HG03045 (cell line): ENCODE data around the gene FAM171A2.
"Not testable (repeated sequence)": the region's sequence is repeated elsewhere in the genome, so short reads cannot be mapped to it uniquely, and the experiment has no call there.

ENCODE experiments used
- ATAC-seq: cut with Tn5 transposase; IDR thresholded peaks from one replicate; pipeline ENCODE4 v1.9.1; 2021; ENCODE audit warnings: mild to moderate bottlenecking, moderate library complexity; ENCODE audit not compliant: unreplicated experiment

FAM171A2 gene

DNA sequence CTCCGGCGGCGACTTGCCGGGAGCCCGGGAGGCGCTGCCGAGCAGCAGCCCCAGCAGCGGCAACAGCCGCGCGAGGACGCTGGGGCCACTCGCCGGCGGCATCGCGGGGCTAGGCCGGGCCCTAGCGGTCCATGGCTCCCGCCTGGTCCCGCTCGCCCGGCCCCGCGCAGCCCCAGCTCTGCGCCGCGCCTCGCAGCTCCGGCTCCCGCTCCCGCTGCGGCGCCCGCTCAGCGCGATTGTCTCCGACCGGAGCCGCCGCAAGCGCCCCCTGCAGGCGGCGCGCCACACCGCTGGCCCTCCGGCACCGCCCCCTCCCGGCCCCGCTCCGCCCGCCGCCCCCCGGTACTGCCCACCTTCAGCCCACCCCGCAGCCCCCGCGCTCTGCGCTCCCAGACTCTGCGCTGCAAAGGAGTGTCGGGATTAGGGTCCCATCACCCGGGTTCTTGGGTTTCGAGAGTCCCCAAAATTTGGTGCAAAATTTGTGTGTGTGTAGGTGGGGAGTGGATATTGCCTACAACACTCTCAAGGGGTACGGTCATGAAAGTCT is at the start of gene FAM171A2:
Gene FAM171A2, minus strand, starts transcription at position 241 of the 547 bp plus-strand sequence. Its CDS starts 139 bp downstream, at position 102.
- ATAC-seq = no peak

DNA sequence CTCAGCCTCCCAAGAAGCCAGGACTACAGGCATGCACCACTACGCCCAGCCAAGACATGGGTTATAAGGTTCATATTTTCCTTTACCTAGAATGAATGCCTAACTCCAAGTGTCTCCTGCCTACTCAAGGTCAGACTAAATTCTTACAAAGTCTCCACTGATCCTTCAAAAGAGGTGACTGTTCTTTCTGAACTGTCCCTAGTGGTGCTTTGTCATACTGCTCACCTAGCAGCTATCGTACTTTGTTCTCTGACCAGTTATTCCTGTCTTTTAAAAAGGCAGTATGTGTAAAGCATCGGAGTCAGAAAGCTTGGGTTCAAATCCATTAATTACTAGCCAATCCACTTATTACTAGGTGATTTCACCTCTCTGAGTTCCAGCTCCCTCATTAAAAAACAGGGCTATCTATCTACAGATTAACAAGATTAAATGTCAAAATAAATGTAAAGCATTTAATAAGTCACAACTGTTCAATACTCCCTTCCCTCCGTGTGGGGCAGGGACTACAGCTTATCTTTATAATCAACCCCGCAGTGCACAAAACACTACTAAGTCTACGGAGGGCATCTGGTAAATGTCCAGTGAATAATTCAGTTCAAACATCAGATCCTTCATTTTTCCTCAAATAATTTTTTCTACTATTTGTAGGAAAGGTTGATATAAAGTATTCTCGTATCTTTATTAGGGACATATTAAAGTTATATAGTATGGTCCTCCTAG is 45.8 kb upstream of the FAM171A2 start:
- ATAC-seq = no peak

DNA sequence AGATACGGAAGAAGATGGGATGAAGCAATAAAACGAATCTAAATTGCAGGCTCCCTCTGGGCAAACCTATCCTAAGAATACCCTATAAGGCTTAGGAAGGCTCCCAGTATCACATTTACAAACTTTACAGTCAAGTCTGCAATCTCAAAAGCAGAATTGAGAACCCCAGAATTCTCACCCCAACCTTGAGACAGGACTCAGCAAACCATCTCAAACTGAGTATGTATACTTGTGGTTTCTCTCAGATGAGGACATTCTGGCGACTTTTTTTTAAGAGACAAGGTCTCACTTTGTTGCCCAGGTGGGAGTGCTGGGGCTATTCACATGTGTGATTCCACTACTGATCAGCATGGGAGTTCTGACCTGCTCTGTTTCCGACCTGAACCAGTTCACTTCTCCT is 45.1 kb upstream of the FAM171A2 start:
- no peak for ATAC-seq

DNA sequence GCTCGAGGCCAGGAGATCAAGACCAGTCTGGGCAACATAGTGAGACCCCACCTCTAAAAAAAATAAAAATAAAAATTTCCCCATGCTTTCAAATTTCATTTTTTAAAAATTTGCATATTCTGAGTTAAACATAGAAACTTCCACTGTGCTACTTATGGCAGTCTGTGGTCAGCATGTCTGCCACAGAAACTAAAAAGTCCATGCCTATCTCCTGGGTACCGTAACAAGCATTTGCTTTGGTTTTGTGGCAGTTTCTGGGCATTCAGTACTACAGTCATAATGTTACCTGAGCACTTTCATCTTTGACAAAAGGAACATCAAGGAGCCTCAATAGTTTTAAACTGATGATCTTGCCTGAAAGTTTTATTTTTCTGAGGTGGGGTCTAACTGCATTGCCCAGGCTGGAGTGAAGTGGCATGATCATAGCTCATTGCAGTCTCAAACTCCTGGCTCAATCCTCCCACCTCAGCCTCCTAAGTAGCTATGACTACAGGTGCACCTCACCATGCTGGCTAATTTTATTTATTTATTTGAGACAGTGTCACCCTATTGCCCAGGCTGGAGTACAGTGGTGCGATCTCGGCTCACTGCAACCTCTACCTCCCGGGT is 39.0 kb upstream of the FAM171A2 start:
- no peak for ATAC-seq

DNA sequence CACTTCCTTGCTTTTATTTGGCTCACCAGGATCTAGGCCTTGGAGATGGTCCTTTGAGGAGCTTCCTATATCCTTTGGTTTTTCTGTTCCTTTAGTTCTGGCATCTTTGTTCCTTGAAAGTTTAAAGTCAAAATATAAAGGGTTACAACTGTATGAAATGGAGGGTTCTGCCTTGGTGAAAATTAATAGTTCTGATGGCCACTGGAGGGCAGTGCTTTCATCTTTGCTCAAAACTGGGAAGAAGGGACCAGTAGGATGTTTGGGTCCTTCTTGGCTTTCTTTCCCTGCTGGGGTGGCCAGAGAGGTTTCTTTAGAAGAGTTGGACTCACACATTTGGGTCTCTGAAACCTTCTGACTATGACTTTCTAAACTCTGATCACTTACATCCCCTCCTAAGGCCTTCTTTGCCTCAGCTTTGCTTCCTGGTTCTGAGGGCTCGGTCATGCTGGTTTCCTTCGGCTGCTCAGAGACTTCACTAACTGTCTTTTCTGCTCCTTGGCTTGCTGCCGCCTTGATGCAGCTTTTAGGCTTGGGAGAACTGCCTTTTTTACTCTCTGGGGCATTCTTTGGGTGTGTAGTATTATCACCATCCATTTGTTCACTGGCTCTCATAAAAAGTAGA is 36.7 kb upstream of the FAM171A2 start:
- ATAC-seq = no peak

DNA sequence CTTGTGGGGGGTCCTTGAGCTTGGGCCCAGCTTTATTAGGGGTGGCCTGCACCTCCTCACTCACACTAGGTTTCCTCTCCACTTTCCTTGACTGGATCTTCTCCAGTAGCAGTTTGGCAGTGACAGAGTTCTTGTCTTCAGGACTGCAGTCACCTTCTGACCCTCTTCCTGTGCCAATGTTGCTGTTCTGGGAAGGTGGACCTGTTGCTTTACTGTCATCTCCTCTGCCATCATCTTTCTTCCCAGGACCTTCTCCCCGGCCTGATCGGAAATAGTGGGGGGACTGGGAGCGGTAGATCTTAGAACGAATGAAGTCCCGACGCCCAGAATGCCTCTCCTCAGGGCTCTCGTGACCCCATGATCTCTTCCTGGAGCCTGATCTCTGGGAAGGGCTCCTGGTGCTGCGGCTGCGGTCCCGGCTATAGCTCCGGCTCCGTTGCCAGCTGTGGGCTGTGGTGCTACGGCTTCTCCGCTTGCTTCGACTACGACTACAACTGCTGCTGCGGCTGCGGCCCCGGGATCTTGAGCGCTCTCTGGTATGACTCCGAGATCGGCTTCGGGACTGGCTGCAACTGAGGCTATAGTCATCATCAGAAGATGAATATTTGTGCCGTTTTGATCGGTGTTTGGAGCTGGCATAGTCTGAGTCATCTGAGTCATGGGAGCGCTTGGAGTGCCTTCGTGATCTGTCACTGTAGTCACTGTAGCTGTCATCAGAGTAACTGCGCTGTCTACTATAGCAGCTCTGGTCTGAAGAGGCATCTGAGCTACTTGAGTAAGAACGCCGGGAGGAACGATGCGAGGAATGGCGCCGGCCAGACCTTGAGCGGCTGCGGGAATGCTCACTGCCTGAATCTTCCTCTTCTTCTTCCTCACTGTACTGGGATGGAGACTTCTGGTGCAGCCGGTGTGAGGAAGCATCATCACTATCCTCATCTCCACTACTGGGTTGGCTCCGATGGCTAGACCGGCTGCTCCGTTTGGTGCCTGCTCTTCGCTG is 35.3 kb upstream of the FAM171A2 start:
- ATAC-seq = no peak

DNA sequence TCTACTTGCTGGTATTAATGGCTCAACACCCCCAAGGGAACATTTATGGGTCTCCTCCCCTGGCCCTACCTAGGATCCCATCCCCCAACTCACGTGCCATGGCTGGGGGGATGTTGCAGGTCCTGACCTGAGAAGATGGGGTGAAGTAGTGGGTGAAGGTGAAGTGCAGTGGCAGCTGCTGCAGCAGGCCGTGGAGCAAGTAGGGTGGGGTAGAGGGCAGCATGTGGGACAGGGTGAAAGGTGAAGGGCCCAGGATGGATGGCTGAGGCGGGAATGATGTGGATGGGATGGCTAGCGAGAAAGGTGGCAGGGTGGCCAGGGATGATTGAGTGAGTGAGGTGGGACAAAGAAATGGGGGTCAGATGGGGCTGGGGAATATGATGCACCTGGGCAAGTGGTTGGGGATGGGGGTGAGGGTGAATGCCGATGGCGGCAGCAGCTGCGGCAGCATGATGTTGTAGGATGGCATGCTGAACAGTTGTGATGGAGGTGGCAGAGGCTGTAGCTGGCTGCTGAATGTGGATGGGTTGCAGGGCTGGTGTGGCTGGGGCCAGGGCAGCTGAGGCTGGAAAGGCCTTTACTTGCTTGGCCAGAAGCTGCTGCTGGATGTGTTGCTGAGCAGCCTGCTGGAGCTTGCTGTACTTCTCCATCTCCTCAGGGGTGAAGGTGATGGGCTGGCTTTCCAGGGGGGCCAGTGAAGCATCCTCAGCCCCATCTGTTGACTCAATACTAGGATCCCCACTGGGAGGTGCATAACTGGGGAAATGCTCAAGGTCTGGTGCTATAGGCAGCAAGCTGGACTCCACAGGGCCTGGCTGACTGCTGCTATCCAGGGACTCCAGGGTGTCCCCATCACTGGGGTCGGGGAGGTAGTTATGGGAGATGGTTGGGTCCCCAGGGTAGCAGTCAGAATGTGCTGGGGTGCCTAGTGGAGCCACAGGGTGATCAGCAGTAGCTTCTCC is 34.1 kb upstream of the FAM171A2 start:
- ATAC-seq = no peak

DNA sequence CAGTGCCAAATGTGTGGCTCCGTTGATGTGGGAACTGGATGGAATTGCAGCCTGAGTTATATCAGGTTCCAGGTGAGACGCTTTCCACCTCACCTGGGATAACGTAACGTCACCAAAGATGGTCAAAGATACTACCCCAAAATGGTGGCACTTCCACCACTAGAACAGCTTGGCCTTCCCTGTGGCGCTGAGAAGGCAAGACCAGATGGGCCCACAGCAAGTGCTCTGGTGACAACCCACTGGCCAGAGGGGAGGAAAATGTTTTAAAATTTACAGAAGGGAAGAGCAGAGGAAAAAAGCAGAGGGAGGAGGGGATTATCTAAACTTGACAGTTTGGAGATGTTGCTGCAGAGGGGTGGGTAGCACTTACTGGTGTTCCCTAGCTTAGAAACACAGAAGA is 33.3 kb upstream of the FAM171A2 start:
- no peak for ATAC-seq

DNA sequence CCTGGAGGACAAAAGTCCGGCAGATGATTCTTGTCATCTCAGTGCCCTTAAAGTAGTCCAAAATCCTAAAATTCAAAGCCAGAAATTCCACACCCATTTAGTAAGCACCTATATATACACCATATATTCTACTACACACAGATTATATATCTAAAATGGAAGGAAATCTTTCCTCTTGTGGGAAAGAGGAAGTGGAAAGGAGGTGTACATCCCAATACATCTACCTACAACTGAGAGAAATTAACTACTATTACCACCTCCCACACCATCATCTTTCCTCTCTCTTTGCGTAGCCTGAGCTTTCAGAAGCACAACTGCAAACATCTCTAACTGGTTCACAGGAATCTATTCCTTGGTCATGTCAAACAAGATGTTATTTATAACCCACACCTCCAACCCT is 31.2 kb upstream of the FAM171A2 start:
- ATAC-seq = no peak

DNA sequence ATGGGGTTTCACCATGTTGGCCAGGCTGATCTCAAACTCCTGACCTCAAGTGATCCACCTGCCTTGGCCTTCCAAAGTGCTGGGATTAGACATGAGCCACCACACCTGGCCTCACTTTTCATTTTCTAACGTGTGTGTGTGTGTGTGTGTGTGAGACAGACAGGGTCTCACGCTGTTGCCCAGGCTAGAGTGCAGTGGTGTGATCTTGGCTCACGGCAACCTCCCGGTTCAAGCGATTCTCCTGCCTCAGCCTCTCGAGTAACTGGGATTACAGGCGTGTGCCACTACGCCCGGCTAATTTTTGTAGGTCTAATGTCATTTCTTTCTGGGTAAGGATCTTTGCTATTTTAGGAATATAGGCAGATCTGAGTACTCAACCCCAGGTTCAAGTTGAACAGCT is 30.5 kb upstream of the FAM171A2 start:
- not testable (repeated sequence) for ATAC-seq

DNA sequence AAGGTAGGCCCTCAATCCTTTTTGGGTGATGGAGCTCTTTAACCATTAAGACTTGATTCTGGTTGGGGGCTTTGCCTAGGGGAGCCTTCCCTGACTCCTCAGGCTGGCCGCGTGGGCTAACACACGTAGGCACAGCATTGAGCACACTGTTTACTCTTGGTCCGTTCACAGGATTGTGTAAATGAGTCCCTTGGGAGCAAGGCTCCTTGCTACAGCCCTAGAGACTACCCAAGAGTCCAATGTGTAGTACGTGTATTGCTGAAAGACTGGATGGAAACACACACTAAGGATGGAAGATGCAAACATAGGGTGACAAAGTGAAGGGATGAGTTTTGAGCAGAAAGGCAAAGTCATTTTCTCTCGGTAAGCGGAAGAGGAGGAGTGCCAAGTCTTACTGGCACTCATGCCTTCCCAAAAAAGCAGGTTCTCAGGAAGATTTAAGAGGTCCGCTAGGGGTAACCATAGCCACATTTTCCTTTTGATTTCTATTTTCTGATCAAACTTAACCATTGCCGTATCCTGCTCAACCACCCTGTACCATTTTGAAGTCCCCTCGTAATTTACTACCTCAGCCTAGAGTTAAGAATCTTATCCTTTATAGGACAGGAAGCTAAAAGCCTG is 26.7 kb upstream of the FAM171A2 start:
- ATAC-seq = no peak

DNA sequence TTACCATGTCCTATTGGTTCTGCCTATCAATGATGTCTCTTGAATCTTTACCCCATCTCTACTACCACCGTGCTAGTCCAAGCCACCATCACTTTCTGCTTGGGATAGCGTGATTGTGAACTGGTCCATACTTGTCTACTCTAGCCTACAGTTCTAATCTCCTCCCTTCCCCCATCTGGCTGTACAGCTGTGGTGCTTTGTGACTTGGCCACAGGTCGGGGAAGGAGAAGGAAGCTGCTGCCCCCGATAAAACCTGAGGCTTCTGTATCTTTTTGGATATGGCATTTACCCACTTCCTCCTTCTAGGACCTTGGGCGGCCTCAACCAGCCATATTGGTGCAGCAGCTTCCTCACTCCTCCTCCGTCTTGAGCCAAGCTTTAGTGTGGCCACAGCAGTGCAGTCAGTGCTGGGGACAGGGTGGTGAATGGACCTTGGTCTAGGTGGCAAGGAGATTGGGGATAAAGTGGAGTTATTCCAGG is 26.1 kb upstream of the FAM171A2 start:
- no peak for ATAC-seq

DNA sequence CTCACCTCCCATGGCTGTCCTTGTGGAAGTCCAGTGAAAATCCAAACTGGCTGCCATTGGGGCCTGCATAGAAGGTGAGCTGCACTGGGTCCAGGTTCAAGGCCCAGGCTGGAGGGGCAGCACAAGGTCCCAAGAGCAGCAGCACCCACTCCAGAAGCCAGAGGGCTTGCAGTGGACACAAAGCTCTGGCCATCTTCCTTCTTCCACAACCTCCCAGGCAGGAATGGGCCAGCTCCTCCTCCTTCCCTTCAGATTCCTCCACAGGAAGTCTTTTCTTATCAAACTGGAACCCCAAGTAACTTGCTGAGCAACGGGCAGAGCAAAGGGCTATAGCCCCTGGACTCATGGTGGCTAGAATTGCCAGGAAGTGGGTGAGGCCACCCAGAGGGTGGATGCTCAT is 25.6 kb upstream of the FAM171A2 start, which contains the start of gene ITGA2B:
Gene ITGA2B, minus strand, starts transcription at position 369 of the 400 bp plus-strand sequence. Its CDS starts 176 bp downstream, at position 193.
- ATAC-seq = no peak

DNA sequence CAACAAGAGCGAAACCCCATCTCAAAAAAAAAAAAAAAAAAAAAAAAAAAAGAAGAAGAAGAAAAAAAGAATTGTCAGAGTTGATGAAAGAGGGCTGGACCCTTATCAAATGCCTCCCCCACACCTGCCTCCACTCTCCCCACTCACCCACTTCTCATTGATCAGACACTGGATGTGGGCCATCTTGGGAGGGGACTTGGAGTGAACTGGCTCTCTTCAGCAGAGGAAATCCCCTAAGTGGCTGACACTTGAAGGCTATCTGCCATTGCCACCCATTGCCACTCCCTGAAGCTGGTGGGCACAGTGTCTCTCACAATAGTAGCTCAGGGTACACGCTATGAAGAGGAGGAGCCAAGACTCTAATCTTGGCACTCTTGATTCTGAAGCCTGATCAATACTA is 24.2 kb upstream of the FAM171A2 start:
- no peak for ATAC-seq

DNA sequence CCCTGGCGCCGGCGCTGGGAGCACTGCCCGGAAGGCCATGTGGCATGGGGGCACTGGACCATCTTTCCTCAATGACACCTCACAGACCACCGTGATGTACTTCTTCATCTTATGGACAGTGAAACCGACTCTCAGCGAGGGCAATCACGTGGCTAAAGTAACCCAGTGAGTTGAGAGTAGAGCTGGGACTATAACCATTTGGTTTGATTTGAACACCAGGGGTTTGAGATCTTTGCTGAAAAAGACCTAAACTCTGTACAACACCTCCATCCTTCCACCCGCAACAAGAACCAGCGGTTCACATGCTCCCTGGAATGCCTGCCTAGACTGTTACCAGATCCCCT is 22.5 kb upstream of the FAM171A2 start:
- ATAC-seq = no peak

DNA sequence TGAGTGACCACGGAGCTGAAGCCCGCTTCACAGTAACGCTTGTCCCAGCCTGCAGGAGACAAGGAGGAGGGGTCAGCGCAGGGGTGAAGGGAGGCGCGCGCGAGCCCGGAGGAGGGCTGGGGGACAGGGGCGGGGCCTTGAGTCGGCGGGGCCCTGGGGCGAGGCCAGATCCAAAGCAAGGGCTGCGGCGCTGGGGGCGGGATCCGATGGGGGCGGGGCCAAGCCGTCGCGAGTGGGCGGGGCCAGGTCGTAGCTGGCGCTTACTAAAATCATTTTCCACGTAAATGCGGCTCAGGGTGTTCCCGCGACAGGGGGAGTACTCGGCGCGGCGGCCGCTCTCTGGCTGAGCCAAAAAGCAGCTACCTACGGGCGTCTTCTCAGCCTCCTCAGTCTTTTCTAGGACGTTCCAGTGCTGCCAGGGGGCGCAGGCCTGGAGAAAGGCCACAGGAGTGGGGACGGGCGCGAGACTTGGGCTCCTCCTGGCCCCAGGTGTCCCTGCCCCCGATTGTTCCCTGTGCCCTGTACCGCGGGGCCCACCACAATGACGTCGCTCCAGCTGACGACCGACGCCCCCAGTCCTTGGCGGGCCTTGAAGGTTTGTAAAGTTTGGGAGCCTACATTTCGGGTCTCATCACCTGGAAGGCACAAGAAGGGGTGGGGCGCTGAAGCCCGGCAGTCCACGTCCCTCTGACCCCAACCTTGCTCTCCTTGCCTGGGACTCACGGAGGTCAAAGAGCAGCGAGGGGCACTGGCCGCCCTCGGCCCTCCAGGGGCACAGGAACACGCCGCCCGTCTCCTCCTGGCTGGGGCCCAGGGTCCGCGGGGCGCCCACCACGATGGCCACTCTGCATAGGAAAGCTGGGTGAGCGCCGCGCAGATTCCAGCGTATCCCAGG is 21.9 kb upstream of the FAM171A2 start:
- ATAC-seq = peak; percentile 52

DNA sequence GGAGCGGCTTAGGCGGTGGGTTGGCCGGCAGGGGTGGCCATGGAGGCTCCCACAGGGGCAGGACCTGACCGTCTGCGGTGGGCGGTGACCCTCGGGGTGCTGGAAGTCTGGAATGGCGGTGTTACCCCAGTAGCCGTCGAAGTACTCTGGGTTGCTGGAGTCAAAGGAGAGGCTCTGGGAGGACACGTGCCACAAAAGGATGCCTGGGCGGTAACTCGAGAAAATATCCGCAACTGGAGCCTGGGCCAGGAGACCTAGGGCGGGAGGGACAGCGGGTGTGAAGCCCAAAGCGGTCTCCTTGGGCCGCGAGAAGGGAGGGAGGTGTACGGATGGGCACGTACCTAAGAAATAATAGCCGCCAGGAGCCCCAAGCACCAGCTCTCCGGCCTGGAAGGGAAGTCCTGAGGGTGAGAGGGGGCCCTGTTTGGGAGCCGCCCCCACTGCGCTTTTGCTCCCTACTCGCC is 21.2 kb upstream of the FAM171A2 start:
- no peak for ATAC-seq

DNA sequence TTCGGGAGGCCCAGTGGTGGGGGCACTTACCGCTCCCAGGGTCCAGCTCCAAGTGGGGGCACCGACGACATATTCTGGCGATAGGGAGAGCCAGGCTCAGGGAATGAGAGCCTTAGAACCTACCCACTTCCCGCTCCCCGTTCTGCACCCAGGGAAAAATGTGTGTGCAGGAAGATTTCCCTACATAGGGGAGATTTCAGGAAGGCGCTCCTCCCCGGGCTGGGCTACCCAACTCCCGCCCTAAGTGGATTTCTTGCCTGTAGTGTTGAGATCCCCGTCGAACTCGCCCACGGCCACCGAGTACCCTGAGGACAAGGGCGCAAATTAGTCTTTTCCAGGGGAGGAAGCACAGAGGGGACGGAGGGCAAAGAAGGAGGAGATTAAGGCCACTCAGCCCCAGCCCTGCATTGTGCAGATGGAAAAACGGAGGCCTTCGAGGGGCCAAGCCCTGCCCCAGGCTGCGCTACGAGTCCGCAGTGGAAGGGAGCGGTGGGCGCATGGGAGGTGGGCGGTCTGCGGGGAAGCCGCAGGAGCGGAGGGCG is 20.7 kb upstream of the FAM171A2 start:
- no peak for ATAC-seq
